ENCODE data around the gene MICAL2.

Gene MICAL2

GRCh38 chr11:12137005-12137690 lies 26.8 kb downstream of the MICAL2 start:
- peak; percentile 28 for ATAC-seq
- TF ChIP-seq ZFP30 (CRISPR knock-in tag; IDR thresholded peaks at IDR 0.05): no peak
- TF ChIP-seq ZNF70 (CRISPR knock-in tag; IDR thresholded peaks at IDR 0.05): no peak
- TF ChIP-seq TCF4 (CRISPR knock-in tag; IDR thresholded peaks at IDR 0.05; ENCODE audit: borderline replicate concordance): no peak
- TF ChIP-seq RARB (CRISPR knock-in tag; IDR thresholded peaks at IDR 0.05): no peak
- TF ChIP-seq ZNF565 (CRISPR knock-in tag; conservative IDR thresholded peaks at IDR 0.05; ENCODE audit: low read depth): no peak
- TF ChIP-seq TSHZ2 (CRISPR knock-in tag; IDR thresholded peaks at IDR 0.05): no peak
- TF ChIP-seq CSDC2 (CRISPR knock-in tag; IDR thresholded peaks at IDR 0.05): no peak
- TF ChIP-seq GLIS3 (CRISPR knock-in tag; IDR thresholded peaks at IDR 0.05): no peak
- TF ChIP-seq ARNTL (CRISPR knock-in tag; IDR thresholded peaks at IDR 0.05; ENCODE audit: borderline replicate concordance, low read depth): no peak
- no peak for TF ChIP-seq PPARA (CRISPR knock-in tag; IDR thresholded peaks at IDR 0.05; ENCODE audit: borderline replicate concordance)
- no peak for TF ChIP-seq OSR1 (CRISPR knock-in tag; IDR thresholded peaks at IDR 0.05)
- TF ChIP-seq ESRRG (CRISPR knock-in tag; IDR thresholded peaks at IDR 0.05): no peak
- no peak for TF ChIP-seq BACH2 (CRISPR knock-in tag; IDR thresholded peaks at IDR 0.05; ENCODE audit: borderline replicate concordance)
- no peak for TF ChIP-seq PATZ1 (CRISPR knock-in tag; IDR thresholded peaks at IDR 0.05; ENCODE audit: borderline replicate concordance)
- no peak for TF ChIP-seq ZNF8 (CRISPR knock-in tag; IDR thresholded peaks at IDR 0.05)
- TF ChIP-seq ISL1 (CRISPR knock-in tag; IDR thresholded peaks at IDR 0.05): no peak
- no peak for TF ChIP-seq CREB5 (CRISPR knock-in tag; IDR thresholded peaks at IDR 0.05; ENCODE audit: low read depth)
- TF ChIP-seq POU6F1 (CRISPR knock-in tag; IDR thresholded peaks at IDR 0.05; ENCODE audit: borderline replicate concordance, low read depth): no peak
- TF ChIP-seq ZC3H10 (CRISPR knock-in tag; IDR thresholded peaks at IDR 0.05): no peak

- ATAC-seq: peak; percentile 89
- no peak; the same call in 1 of the 2 replicates for TF ChIP-seq CSDC2 (CRISPR knock-in tag; IDR thresholded peaks at IDR 0.05)
- peak; percentile 65; the same call in 1 of the 2 replicates for TF ChIP-seq CREB5 (CRISPR knock-in tag; IDR thresholded peaks at IDR 0.05; ENCODE audit: low read depth)
- TF ChIP-seq TOX (CRISPR knock-in tag; IDR thresholded peaks at IDR 0.05; ENCODE audit: borderline replicate concordance): peak; percentile 11; the same call in 1 of the 2 replicates
- TF ChIP-seq ISL1 (CRISPR knock-in tag; IDR thresholded peaks at IDR 0.05): 0 out of 2 replicates have a peak, but pooled peaks have one; percentile 6
- TF ChIP-seq ZNF8 (CRISPR knock-in tag; IDR thresholded peaks at IDR 0.05): no peak
Observed at GRCh38 chr11:12137938-12138731, 27.7 kb downstream of the MICAL2 start.
